Transverse colon (tissue), 4 donors: Measurements from ENCODE around the gene FBXW9. TPM values are rescaled to one million over a fixed set of nuclear protein-coding genes. Genes with fewer than 3 reads are reported as not detected.

ENCODE experiments used
- DNase-seq: peaks from one replicate; pipeline ENCODE4 v3.0.0-alpha.2; 2019
- H3K27ac ChIP-seq, 4 donors: fragments of 200-600 bp; sonication (generic); 2 replicates each; pipeline ENCODE4 v1.5.1; 2016 to 2018; ENCODE audit warnings: inconsistent platforms in 4 of 4
- H3K27me3 ChIP-seq: fragments of 200-600 bp; sonication (generic); 2 replicates; pipeline ENCODE4 v1.5.1; 2017; ENCODE audit warnings: inconsistent platforms
- H3K36me3 ChIP-seq, 4 donors: fragments of 200-600 bp; sonication (generic); 2 replicates each; pipeline ENCODE4 v1.5.1; 2017 to 2019; ENCODE audit warnings: inconsistent platforms in 4 of 4
- H3K4me1 ChIP-seq, 4 donors: fragments of 200-600 bp; sonication (generic); 2 replicates each; pipeline ENCODE4 v1.5.1; 2017 to 2020; ENCODE audit warnings: inconsistent platforms in 4 of 4
- H3K4me3 ChIP-seq, 4 donors: fragments of 200-600 bp; sonication (generic); 1 replicate in 1 of 4; 2 replicates in 3 of 4; pipeline versions ENCODE4 v1.5.1 to v1.6.1; 2017 to 2019; ENCODE audit warnings: inconsistent platforms in 4 of 4
- H3K9me3 ChIP-seq, 2 donors: fragments of 200-600 bp; sonication (generic); 2 replicates each; pipeline ENCODE4 v1.5.1; 2017 to 2019; ENCODE audit warnings: inconsistent platforms in 2 of 2
- CTCF ChIP-seq, 5 experiments: fragments of 200-600 bp in 3 of 5; fragments of 450-650 bp in 2 of 5; sonication (generic) in 3 of 5; IDR thresholded peaks; 1 replicate in 2 of 5; 2 replicates in 3 of 5; pipeline ENCODE4 v1.5.1; 2016 to 2017; ENCODE audit warnings: antibody characterized with exemption in 5 of 5, inconsistent platforms in 3 of 5, mild to moderate bottlenecking in 2 of 5, moderate library complexity in 1 of 5
- EP300 ChIP-seq: sonication (generic); formaldehyde crosslinking; IDR thresholded peaks from one replicate; pipeline ENCODE4 v1.6.1; 2017; ENCODE audit warnings: antibody characterized with exemption, low read depth
- POLR2A ChIP-seq: fragments of 450-650 bp; IDR thresholded peaks from one replicate; pipeline ENCODE4 v1.6.1; 2016; ENCODE audit warnings: antibody characterized with exemption, mild to moderate bottlenecking, moderate library complexity
- POLR2AphosphoS5 ChIP-seq, 3 donors: sonication (generic); formaldehyde crosslinking; IDR thresholded peaks; one replicate each; pipeline ENCODE4 v1.6.1; 2016; ENCODE audit warnings: antibody characterized with exemption in 3 of 3
- WGBS, 2 donors: methylation state at CpG; one replicate each; pipeline ENCODE4 v1.1.5; 2018; ENCODE audit warnings: low coverage in 1 of 2; 5-methylcytosine and 5-hydroxymethylcytosine counted together
- in situ Hi-C, 4 donors: fragments of 200-750 bp; cut with MboI; loops; one replicate each; pipeline versions ENCODE4 v1.15.0 to v1.15.1; 2017; ENCODE audit warnings: low sequenced_read_pairs in 3 of 4, low pct_ligation_motif_present in 1 of 4, low pct_unique_long_range_greater_than_20kb in 1 of 4
- intact Hi-C: fragments of 100-400 bp; cut with DNase I; formaldehyde crosslinking; loops from one replicate; pipeline ENCODE4 v1.15.1; 2023; ENCODE audit warnings: low total_unique reads
- total RNA-seq, 4 donors: library from RNA; depleted of rRNA; stranded (reverse); fragments of >200 nt; gene quantifications; one replicate each; pipeline ENCODE4 v1.1.0, GENCODE V29; 2016

The FBXW9 gene
- total RNA-seq, 4 donors from 2014 or later, result 3.2 to 8.1 (median 4.9) TPM

GRCh38 chr19:12665671-12666264, 30.7 kb downstream of the FBXW9 start:
- 54% methylated on average over 12 of the region's 12 CpGs; no CpG with 5 or more reads in 1 of the 2 donors for WGBS, 2 donors
- H3K36me3 ChIP-seq, result peaks cover 0 to 10% (median 2%) of the 10 kb centered on the region in 4 donors
- in situ Hi-C loops (no loop called here), intact Hi-C loops (no loop called here)
- TF ChIP-seq EP300 (no peak), POLR2AphosphoS5 (IDR thresholded peaks at IDR 0.05) (no peak), CTCF (IDR thresholded peaks at IDR 0.05) (no peak), POLR2A (no peak)
- H3K27me3 ChIP-seq, result no peaks in the 10 kb centered on the region
- peaks cover 16 to 42% (median 33%) of the 10 kb centered on the region in 4 donors for H3K4me1 ChIP-seq
- peak overlapping the region; percentile 78 to 87 (median 83) for H3K27ac ChIP-seq
- H3K4me3 ChIP-seq, result peak overlapping the region; percentile 69 to 98 (median 80)
- DNase-seq, result no peak
- H3K9me3 ChIP-seq, result no peaks in the 10 kb centered on the region

- peaks cover 11 to 37% (median 28%) of the 10 kb centered on the region in 4 donors for H3K4me1 ChIP-seq
- in situ Hi-C loops, result no loop called here
- H3K27me3 ChIP-seq, result no peaks in the 10 kb centered on the region
- DNase-seq, result peak; percentile 58
- intact Hi-C loops, result no loop called here
- peaks cover 0 to 13% (median 4%) of the 10 kb centered on the region in 4 donors for H3K36me3 ChIP-seq
- peak overlapping the region in 2 of 4 donors; percentile 80 to 86 for H3K27ac ChIP-seq
- WGBS, 2 donors, result 83% methylated on average over 10 of the region's 10 CpGs; no CpG with 5 or more reads in 1 of the 2 donors
- H3K4me3 ChIP-seq, result peak overlapping the region in 2 of 4 donors; percentile 69 to 79
- TF ChIP-seq POLR2A (no peak), EP300 (no peak), CTCF (IDR thresholded peaks at IDR 0.05) (no peak), POLR2AphosphoS5 (IDR thresholded peaks at IDR 0.05) (no peak)
- no peaks in the 10 kb centered on the region for H3K9me3 ChIP-seq
Measured at GRCh38 chr19:12665281-12665573, 31.2 kb downstream of the FBXW9 start.

- intact Hi-C loops, result no loop called here
- Histone ChIP-seq H3K27me3 (no peaks in the 10 kb centered on the region), H3K36me3 (peaks cover 0 to 19% (median 4%) of the 10 kb centered on the region in 4 donors), H3K9me3 (no peaks in the 10 kb centered on the region), H3K4me1 (peaks cover 9 to 33% (median 25%) of the 10 kb centered on the region in 4 donors), H3K27ac (no peak overlapping the region), H3K4me3 (no peak overlapping the region)
- TF ChIP-seq POLR2A (no peak), POLR2AphosphoS5 (IDR thresholded peaks at IDR 0.05) (no peak), EP300 (no peak), CTCF (IDR thresholded peaks at IDR 0.05) (no peak)
- in situ Hi-C loops, result no loop called here
- 86% methylated on average over 29 of the region's 29 CpGs; no CpG with 5 or more reads in 1 of the 2 donors for WGBS, 2 donors
- no peak for DNase-seq
Measured at GRCh38 chr19:12664406-12665280, 31.8 kb downstream of the FBXW9 start.

GRCh38 chr19:12660980-12661379, 35.5 kb downstream of the FBXW9 start:
- no peaks in the 10 kb centered on the region for H3K9me3 ChIP-seq
- intact Hi-C loops, result no loop called here
- peaks cover 0 to 21% (median 4%) of the 10 kb centered on the region in 4 donors for H3K36me3 ChIP-seq
- no peak for DNase-seq
- no peak for TF ChIP-seq POLR2A
- TF ChIP-seq EP300, result no peak
- TF ChIP-seq POLR2AphosphoS5 (IDR thresholded peaks at IDR 0.05), result no peak
- TF ChIP-seq CTCF (IDR thresholded peaks at IDR 0.05), result no peak
- H3K4me1 ChIP-seq, result peaks cover 0 to 9% (median 5%) of the 10 kb centered on the region in 4 donors
- H3K27ac ChIP-seq, result no peak overlapping the region
- H3K27me3 ChIP-seq, result no peaks in the 10 kb centered on the region
- in situ Hi-C loops, result no loop called here
- no peak overlapping the region for H3K4me3 ChIP-seq
- WGBS, 2 donors, result 93 to 98% methylated on average over 9 to 12 of the region's 12 CpGs
